Sigmoid colon (tissue), 4 donors: ENCODE measurements around the gene GABRP.

ENCODE experiments used
- EP300 ChIP-seq, 4 donors: sonication (generic); formaldehyde crosslinking; IDR thresholded peaks; one replicate each; pipeline ENCODE4 v1.6.1; 2017; ENCODE audit warnings: antibody characterized with exemption in 4 of 4
- POLR2AphosphoS5 ChIP-seq, 4 donors: sonication (generic); formaldehyde crosslinking; IDR thresholded peaks; one replicate each; pipeline ENCODE4 v1.6.1; 2017; ENCODE audit warnings: antibody characterized with exemption in 4 of 4
- TF ChIP-seq, protein P1 (sequence below), 4 experiments: fragments of 450-650 bp in 3 of 4; fragments of 200-600 bp in 1 of 4; IDR thresholded peaks; one replicate each; pipeline ENCODE4 v1.5.1; 2016 to 2019; ENCODE audit warnings: antibody characterized with exemption in 4 of 4, mild to moderate bottlenecking in 3 of 4, moderate library complexity in 2 of 4

GRCh38 chr5:170771496-170771895, 12.0 kb upstream of the GABRP start:
- TF ChIP-seq, protein P1, sequence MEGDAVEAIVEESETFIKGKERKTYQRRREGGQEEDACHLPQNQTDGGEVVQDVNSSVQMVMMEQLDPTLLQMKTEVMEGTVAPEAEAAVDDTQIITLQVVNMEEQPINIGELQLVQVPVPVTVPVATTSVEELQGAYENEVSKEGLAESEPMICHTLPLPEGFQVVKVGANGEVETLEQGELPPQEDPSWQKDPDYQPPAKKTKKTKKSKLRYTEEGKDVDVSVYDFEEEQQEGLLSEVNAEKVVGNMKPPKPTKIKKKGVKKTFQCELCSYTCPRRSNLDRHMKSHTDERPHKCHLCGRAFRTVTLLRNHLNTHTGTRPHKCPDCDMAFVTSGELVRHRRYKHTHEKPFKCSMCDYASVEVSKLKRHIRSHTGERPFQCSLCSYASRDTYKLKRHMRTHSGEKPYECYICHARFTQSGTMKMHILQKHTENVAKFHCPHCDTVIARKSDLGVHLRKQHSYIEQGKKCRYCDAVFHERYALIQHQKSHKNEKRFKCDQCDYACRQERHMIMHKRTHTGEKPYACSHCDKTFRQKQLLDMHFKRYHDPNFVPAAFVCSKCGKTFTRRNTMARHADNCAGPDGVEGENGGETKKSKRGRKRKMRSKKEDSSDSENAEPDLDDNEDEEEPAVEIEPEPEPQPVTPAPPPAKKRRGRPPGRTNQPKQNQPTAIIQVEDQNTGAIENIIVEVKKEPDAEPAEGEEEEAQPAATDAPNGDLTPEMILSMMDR (IDR thresholded peaks at IDR 0.05), result no peak
- TF ChIP-seq EP300 (IDR thresholded peaks at IDR 0.05), result no peak
- no peak for TF ChIP-seq POLR2AphosphoS5 (IDR thresholded peaks at IDR 0.05)
